Measurements from ENCODE around the gene IKBKG.
"Not testable (repeated sequence)": the region's sequence is repeated elsewhere in the genome, so short reads cannot be mapped to it uniquely, and the experiment has no call there.

- TF ChIP-seq FOXM1 (IDR thresholded peaks at IDR 0.05; ENCODE audit: borderline replicate concordance); NFRKB (IDR thresholded peaks at IDR 0.05): not testable (repeated sequence)
Measured at GRCh38 chrX:154501423-154501822, 46.0 kb upstream of the IKBKG start.
